ENCODE results near the gene MYO1C.

DNA sequence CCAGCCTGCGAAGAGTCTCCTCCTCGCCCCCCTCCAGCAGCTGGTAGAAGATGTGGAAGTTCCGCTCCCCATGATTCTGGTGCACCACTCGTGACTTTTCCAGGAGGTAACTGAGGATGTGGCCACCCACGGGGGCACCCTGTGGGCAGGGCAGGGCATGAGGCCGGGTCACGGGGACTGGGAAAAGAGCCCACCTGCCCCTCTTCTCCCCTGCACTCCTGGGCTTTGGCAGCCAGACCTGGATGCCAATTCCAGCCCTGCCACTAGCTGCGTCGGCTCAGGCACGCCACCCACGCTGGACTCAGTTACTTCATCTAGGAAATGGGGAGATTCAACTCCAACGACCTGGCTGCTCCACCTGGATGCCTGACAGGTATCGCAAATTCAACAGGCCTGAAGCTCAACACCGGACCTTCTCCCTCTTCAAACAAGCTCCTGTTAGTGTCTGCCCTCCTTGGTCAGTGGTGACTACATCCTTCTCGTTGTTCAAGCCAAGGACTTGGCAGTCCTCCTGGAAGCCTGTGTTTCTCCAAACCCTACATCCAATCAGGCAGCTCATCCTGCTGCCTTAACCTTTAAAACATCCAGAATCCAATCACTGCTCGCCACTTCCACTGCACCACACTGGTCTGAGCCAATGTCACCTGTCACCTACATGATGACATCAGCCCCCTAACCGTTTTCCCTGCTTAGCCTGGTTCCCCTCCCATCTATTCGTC, 11.6 kb downstream of the MYO1C start:
- TF ChIP-seq EZH2 (IDR thresholded peaks at IDR 0.05; ENCODE audit: borderline replicate concordance), result no peak
- TF ChIP-seq, protein P1, sequence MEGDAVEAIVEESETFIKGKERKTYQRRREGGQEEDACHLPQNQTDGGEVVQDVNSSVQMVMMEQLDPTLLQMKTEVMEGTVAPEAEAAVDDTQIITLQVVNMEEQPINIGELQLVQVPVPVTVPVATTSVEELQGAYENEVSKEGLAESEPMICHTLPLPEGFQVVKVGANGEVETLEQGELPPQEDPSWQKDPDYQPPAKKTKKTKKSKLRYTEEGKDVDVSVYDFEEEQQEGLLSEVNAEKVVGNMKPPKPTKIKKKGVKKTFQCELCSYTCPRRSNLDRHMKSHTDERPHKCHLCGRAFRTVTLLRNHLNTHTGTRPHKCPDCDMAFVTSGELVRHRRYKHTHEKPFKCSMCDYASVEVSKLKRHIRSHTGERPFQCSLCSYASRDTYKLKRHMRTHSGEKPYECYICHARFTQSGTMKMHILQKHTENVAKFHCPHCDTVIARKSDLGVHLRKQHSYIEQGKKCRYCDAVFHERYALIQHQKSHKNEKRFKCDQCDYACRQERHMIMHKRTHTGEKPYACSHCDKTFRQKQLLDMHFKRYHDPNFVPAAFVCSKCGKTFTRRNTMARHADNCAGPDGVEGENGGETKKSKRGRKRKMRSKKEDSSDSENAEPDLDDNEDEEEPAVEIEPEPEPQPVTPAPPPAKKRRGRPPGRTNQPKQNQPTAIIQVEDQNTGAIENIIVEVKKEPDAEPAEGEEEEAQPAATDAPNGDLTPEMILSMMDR (IDR thresholded peaks at IDR 0.05; ENCODE audit: poor library complexity), result no peak

Data from hepatocyte (in vitro differentiated cells).